Superior temporal gyrus (tissue), 1 donor: ENCODE results near the gene EPHA10.

Experiments
- DNase-seq: peaks from one replicate; pipeline ENCODE4 v3.0.0-alpha.2; 2016; ENCODE audit errors: extremely low spot score

EPHA10 gene

DNA sequence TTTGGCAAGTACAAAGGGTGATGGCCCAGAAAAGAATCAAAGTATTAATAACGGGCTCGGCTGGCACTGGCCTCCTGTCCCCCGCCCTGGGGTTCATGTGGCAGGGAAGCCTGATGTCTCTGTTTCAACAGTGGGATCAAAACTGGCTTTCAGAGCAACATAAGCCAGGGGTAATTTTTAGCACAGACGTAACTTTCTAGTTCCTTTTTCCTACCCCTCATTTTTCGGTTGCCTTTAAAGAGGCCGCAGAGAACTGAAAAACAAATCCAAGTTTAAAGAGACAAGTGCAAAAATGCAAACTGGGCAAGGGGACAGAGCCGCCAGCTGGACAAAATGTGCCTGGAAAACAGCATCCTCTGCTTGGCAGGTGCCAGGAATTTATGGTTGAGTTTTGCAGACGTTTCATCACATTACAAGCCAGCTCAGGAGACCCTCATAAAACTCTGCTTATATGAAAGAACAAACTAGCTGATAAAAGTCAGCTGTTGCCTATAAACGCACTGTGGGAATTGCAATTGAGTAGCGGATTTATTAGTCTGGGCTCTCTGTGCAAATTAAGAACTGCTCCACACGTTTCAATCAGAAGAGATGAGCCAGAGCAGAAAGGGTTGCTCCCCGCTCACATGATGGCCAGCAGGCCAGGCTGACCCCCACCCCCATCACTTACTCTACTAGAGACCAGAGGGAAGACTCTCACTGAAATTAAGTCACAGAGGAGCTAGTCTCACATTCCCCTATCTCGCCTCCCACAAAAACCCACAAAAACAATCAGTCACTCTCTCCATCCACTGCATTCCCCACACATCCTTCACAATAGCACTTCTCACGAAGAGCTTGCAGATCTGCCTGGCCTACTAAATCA, 88.4 kb downstream of the EPHA10 start:
- DNase-seq, result peak; percentile 22

DNA sequence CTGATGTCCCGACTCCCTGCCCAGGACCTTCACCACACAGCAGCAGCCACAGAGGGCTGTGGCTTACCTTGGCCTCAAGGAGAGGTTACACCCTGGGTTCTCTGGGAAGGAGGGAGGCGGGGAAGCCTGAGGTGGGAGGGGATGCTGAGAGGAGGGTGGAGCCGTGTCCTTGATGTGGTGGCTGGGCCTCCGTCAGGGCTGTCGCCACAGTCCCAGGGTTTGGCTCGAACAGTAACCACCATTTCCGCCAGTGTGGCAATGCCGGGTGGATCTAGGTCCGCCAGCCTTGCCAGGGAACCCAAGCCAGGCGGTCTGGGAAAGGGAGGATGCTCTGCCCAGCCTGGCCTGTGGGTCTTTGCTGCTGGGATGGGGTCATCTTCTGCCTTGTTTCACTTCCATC, 91.0 kb downstream of the EPHA10 start:
- DNase-seq, result no peak

DNA sequence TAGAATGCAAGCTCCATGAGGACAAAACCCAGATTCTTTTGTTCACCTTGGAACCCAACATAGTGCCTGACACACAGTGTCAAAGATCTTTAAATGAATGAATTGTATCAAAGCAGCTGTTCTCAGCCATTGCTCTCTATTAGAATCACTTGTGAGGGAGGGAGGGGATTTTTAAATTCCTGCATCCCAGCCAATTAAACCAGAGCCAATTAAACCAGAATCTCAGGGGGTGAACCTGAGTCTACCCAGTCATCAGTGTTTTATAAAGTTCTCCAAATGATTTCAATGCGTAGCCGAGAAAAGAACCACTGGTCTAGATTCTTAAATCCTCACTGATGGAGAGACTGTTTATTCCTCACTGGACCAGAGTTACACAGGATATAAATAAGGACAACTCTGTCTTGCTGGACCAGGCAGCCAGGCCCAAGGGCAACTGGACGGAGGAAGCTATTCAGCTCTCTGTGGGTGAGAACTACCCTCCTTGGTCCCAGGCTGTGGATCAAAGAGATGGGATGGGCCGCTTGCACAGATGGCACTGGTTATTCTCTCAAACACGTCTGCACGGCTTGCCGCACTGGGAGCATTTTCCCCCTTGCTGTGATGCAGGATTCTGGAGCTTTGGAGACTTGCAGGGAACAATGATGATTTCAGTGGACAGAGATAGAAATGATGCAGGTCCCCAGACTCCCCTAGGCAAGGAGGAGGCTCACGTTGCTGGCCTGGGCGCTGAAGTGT, 92.6 kb downstream of the EPHA10 start:
- no peak for DNase-seq

DNA sequence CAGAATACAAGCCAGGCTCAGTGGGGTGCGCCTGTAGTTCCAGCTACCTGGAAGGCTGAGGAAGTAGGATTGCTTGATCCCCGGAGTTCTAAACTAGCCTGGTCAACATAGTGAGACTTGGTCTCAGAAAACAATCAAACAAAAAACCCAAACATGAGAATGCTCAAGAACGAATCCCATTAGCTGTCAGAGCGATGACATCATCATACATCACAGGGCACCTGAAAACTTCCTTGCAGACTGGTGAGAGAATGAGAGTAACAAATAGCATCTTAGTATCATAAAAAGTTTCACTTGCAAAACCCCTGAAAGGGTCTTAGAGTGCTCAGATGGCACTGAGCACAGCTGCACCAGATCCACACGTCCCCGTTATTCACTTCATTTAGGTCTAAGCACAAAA, 93.7 kb downstream of the EPHA10 start:
- no peak for DNase-seq

DNA sequence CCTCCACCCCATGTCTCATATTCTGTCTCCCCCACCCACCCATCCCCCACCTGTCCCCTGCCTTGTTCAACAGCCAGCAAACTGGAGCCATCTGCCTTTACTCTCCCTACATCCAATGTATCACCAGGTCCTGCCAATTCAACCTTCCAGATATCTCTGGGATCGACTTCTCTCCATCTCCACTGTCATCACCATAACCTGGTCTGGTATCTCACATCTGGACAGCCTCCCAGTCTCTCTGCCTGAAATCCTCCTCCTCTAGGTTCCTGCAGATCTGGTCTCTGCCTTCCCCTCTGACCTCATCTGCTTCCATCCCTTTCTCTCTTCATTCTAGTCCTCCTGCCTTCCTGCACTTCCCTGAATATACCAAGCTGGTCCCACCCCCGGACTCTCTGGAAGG, 94.8 kb downstream of the EPHA10 start:
- no peak for DNase-seq

DNA sequence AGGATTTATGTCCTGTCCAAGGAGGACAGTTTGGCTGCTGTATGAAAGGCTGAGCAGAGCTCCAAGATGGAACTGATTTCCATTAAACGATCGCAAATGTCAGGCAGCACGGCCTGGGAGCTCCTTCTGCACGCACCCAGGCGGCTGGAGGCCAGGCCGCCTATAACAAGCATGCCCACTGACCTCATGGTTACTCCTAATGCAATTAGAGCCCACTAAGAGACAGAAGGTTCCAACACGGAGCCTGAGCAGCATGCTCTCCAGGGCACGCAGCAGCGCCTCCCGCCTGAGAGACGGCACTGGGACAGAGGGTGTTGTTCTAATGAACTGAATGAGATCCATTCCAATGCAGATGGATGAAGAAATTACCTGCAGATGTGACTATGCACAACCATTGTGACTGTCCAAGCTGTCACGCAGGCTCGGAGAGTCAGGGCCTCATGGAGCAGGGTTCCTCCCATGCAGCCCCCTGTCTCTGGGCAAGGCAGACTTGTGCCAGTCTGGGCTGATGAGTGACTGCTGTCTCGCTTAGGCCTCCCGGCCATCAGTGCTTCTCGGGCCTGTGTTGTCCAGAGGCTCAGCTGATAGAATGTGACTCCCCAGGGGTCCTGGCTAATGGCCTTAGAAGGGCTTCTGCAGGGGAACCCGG, 97.8 kb downstream of the EPHA10 start:
- DNase-seq, result no peak

DNA sequence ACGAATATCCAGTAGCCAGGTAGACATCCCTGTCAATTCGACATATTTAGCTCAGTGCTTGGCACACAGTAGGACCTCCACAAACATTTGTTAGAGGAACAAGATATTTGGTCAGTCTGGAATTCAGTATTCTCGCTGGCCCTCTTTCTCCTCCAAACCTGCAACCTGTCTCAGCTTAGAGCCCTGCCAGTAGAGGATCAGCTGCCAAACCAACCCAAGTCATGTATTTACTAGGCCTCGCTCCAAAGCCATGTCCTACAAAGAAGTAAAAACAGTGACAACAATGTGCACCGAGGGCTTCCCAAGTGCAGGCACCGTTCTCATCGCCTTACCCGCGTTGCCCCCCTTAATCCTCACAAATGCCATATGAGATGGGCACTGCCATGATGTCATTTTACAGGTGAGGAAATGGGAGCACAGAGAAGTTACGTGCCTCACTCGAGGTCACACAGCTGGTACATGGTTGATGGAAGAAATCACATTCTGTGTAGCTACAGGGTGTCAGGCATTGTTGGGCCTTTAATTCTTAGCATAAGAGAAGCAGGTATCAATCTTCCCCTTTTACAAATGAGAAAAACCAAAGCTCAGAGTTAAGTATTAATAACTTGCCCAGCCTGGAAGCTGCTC, 98.6 kb downstream of the EPHA10 start:
- no peak for DNase-seq
